Stimulated activated CD8-positive, alpha-beta memory T cell treated with anti-CD3 and anti-CD28 coated beads, Interleukin-15, amount 100 ng/mL, for 24 hours (primary cell): ENCODE data around the gene EPHA5.

Experiments used
- DNase-seq: peaks from one replicate; pipeline ENCODE4 v3.0.0-alpha.2; 2020; ENCODE audit warnings: low read depth

Gene EPHA5

GRCh38 chr4:65670331-65671031 is at the start of gene EPHA5:
Gene EPHA5, minus strand, starts transcription at chr4:65670489. Its CDS starts 747 bp downstream, at chr4:65669742.
- DNase-seq = no peak

GRCh38 chr4:65719635-65720034 is 49.3 kb upstream of the EPHA5 start:
- DNase-seq = no peak

GRCh38 chr4:65698631-65699030 is 28.3 kb upstream of the EPHA5 start:
- DNase-seq = no peak

DNA sequence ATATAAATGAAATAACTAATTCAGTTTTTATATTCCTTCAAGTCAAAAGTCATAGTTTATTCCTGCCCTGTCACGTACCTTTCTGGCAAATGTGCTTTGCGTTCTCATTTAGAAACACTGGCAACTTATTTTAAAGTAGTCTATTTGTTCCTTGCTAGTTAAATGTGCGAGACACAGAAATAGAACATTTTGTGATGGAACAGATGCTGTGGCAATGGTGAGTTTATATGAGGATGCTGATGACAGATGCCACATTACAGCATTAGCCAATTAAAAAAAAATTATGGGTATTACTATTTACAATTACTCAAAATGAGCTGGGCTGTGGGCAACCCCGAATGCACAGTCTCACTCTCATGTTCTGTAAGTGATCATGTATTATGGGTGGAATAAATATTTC is 26.1 kb upstream of the EPHA5 start:
- no peak for DNase-seq

DNA sequence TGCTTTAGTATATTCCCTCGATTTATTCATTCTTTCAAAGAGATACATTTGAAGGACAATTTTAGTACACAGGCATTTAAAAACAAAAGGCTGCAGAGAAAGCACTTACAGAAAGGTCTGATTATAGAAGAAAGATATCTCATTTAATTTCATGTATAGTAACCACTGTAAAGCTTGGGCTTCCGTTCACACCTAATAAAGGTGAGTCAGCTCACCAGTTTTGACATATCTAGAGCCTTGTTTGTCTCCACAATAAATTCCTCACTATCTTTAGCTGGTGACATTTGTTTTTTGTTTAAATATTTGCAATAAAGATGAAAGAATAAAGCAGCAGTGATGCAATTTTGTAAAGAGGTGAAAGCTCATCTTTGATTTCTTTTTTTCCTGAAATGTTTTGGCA is 1.1 kb upstream of the EPHA5 start:
- DNase-seq = no peak

GRCh38 chr4:65670020-65670330 is 314 bp downstream of the EPHA5 start:
- DNase-seq = no peak

- DNase-seq = no peak
Observed at GRCh38 chr4:65669111-65670019, 924 bp downstream of the EPHA5 start.

DNA sequence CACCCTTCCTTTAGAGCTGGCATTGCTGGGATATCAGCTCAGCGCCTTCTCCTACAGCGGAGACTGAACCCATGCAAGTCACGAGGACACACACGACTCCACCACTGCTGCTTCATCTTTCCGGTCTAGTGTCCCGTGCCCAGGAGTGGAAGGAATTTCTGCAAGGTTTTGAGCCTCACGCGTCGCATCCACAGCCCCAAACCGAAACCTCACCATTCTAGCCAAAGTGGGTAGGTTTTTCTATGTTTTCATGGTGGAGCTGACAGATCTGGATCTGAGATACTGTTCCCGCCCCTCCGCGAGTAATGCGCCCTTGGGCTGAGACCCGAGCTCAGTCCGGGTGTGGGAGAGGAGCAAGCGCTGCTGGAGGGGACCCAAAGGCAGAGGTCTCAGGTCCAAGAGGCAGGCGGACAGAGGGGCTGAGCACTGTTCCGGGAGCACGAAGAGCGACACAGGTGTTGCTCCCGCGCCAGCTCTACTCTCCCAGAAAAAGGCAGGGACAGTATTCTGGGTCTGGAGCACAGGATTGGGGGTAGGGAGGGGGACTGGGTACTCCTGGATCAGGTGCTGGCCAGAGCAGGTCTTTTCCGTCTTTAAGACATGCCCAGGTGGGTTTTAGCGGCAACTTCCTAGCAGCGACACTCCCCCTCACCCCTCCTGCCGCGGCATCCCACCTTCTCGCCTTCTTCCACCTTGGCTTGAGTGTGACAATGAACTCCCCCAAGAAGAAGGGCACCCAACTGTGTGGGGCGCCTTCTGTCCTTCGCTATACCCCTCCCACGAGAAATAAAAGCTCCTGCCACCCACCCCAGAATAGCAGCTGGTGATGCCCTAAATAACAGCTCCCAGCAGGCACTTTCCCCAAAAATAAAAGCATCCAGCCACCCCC is 1.8 kb downstream of the EPHA5 start:
- DNase-seq = no peak

DNA sequence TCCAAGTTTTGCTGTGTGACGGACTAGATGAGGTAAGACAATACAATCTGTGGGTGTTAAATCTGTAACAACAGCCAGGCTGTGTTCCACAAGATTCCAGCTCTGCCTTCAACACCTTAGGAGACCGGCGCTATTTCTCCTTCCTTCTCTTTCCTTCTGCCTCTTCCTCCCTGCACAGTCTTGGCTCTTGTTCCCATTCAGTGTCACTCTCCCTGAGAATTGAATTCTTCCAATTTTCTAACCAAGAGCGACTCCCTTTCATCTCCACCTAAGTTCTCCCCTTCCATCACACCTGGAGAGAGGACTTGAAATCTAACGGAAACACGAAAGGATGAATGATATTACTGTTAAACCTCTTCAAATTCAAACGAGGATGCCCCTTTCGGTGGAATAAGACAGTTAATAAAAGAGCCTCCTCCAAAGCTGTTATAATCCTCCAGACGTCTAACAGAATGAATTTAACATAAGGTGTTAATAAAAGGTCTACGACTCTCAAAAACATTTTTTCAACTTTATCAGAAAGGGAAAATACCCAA is 2.7 kb downstream of the EPHA5 start:
- no peak for DNase-seq

GRCh38 chr4:65665771-65666523 is 4.3 kb downstream of the EPHA5 start:
- no peak for DNase-seq

GRCh38 chr4:65661471-65661870 is 8.8 kb downstream of the EPHA5 start:
- DNase-seq = no peak

DNA sequence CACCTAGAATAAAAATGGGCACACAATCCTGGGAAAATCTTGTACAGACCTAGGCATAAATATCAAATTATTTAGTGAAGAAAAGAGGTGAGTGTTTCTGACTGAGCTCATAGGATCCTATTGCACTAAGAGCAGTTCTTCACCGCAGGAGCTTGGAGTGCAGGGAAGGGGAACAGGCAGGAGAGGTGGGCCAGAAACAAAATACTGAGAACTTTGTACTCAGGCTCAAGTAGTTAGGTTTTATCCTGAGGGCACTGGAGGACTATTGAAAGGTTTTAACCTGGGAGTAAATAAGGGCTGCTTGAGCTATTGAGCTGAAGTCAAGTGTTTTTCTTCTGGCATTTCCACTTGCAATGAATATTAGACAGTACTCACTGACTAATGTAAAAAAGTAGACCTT is 12.2 kb downstream of the EPHA5 start:
- DNase-seq = no peak

- DNase-seq = no peak
Observed at GRCh38 chr4:65656008-65656407, 14.3 kb downstream of the EPHA5 start.

DNA sequence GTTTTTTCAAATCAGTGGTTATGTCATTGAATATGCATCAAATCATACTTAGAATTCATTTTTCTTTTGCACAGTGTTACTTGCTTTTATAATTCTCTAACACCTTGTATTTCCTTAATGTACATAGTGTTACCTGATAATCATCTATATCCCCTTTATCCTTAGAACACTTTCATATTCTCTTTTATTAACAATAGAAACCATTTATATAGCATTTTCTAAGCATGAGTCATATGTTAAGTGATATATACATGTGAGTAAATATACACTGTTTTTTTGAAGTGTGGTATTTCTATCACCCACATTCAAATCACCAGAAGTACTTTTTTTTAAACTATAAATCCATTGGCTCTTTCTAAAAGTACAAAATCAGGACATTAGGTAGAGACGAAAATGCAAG is 15.3 kb downstream of the EPHA5 start:
- DNase-seq = no peak

DNA sequence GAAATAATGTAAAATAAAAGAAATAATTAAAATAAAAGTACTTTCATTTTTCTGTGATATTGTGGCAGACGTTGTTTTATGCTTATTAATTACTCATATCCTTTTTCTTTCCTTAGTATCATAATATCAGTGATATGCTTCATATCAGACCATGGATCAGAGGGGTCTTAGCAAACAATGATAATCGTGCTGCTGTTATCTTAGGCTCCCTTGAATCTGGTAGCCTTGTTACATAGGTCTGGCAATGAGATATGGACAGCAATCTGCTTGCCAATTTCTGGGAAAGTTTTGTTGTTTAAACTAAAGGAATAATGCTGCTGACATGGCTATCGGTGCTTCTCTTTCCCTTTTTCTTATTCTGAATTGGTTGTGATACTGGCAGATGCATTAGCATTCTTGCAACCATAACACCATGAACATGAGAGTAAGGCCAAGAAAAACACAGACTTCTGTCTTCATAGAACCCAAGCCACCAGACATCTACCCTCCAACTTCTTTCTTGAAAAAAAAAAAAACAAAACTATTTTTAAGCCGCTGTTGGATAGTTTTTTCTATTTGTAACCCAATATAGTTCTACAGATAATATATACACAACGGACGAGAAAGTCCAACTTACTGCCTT is 16.4 kb downstream of the EPHA5 start:
- no peak for DNase-seq

DNA sequence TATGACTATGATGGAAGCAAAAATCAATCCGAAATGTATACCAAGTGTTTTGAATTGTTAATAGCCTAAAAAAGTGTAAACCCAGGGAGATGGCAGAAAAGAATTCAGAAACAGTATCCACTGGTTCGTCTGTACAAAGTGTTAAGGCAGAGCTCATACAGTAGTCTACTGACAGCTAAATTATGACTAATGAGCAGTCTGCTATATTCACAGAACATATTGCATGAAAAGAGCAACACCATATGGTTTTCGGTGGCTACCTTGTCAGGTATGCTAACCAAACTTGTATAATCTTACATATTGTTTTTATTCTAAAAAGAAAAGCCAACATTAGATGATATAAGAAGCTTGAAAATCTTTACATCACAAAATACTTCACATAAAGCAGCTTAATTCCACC is 18.5 kb downstream of the EPHA5 start:
- no peak for DNase-seq

DNA sequence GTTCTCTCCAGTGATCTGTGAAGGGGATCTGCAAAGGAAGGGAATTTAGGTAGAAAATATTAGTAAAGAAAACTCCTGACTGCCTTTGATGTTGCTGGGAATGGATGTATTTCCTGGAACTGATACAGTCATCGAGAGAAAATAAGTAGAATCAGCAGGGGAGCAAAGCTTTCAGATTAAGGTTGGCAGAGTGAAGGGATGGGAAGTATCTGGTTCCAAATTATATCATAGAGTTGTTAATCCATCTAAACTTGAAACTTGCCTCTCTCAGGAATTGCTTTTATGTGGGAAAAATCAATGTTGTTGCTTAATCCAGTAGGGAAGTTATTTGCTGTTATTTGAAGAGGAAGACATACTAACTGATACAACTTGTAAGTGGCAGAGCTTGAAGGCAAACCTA is 19.3 kb downstream of the EPHA5 start:
- DNase-seq = no peak

DNA sequence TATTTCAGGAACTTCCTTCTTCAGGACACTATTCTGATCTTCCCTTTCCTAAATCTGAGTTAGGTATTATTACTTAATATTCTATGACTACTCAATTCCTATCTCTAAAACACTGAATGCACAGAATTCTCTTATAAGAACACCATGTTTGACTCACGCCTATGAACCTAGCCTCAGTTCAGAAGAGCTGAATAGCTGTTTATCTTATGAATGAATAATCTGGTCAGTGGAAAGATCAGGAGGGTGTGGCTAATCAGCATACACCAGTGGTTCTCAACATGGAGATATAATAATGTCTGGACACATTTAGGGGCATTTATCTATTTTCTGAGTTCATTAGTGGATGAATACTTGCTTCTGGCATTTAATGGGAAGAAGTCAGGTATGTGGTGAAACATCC is 24.2 kb downstream of the EPHA5 start:
- DNase-seq = no peak

GRCh38 chr4:65645185-65645584 is 25.1 kb downstream of the EPHA5 start:
- no peak for DNase-seq

GRCh38 chr4:65635051-65635821 is 35.1 kb downstream of the EPHA5 start:
- DNase-seq = no peak
